ENCODE data around the gene MYO10.

MYO10 gene

GRCh38 chr5:16642867-16643266 is 293.2 kb downstream of the MYO10 start:
- in situ Hi-C loops (cut with MboI; ENCODE audit: low sequenced_read_pairs): no loop called here

GRCh38 chr5:16639206-16639605 is 296.9 kb downstream of the MYO10 start:
- in situ Hi-C loops (cut with MboI; ENCODE audit: low sequenced_read_pairs): no loop called here

GRCh38 chr5:16628376-16628775 is 307.7 kb downstream of the MYO10 start:
- in situ Hi-C loops (cut with MboI; ENCODE audit: low sequenced_read_pairs): no loop called here

GRCh38 chr5:16626696-16627264 is 309.3 kb downstream of the MYO10 start:
- in situ Hi-C loops (cut with MboI; ENCODE audit: low sequenced_read_pairs): no loop called here

GRCh38 chr5:16625096-16625495 is 311.0 kb downstream of the MYO10 start:
- in situ Hi-C loops (cut with MboI; ENCODE audit: low sequenced_read_pairs): no loop called here

- in situ Hi-C loops (cut with MboI; ENCODE audit: low sequenced_read_pairs): no loop called here
Observed at GRCh38 chr5:16619136-16619535, 317.0 kb downstream of the MYO10 start.

GRCh38 chr5:16618138-16618897 is 317.8 kb downstream of the MYO10 start:
- in situ Hi-C loops (cut with MboI; ENCODE audit: low sequenced_read_pairs): no loop called here

GRCh38 chr5:16617274-16617968 is 318.7 kb downstream of the MYO10 start:
- in situ Hi-C loops (cut with MboI; ENCODE audit: low sequenced_read_pairs): no loop called here

- in situ Hi-C loops (cut with MboI; ENCODE audit: low sequenced_read_pairs): no loop called here
Observed at GRCh38 chr5:16616536-16617273, 319.4 kb downstream of the MYO10 start, which contains the start of gene RETREG1. RETREG1 (minus strand) TSS chr5:16616997; CDS start chr5:16616971, 26 bp downstream.

GRCh38 chr5:16615741-16616535 is 320.1 kb downstream of the MYO10 start:
- in situ Hi-C loops (cut with MboI; ENCODE audit: low sequenced_read_pairs): no loop called here

GRCh38 chr5:16612007-16612406 is 324.1 kb downstream of the MYO10 start:
- in situ Hi-C loops (cut with MboI; ENCODE audit: low sequenced_read_pairs): no loop called here
